ENCODE data around the gene SORCS3.

GRCh38 chr10:104601166-104601565 is 39.9 kb upstream of the SORCS3 start:
- no peak for TF ChIP-seq CTCF (IDR thresholded peaks at IDR 0.05)
- TF ChIP-seq POLR2A (IDR thresholded peaks at IDR 0.05): no peak

All from right lobe of liver (tissue), 4 donors.